ENCODE results near the gene PAH. TPM values are rescaled to one million over a fixed set of nuclear protein-coding genes. Genes with fewer than 3 reads are reported as not detected.

PAH gene
- total RNA-seq, 2 donors from 2014 or later = 0.21 TPM; not detected in 1

DNA sequence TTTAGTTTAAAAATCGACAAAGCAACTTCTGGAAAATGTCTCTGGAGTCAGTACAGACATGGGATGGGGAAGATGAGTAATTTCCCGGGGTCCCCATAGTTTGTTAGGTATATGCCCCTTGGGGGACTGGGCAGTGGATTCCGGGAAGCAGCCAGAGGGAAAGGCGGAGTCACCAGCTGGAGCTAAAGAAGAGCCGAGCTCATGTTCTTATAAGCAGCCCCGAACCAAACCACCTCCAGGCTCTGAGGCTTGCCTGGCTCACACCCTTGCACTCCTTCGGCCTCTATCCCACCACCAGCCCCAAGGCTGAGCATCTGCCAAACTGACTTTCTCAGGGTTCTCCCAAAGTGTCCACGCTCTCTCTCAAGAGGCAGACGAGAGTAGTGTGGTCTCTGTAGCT lies 117.8 kb downstream of the PAH start:
- no peaks in the 10 kb centered on the region for H3K4me1 Mint-ChIP-seq
- H3K27me3 Mint-ChIP-seq = peaks cover 8% of the 10 kb centered on the region
- no peak overlapping the region for H3K27ac Mint-ChIP-seq
- no peak for ATAC-seq (replicated peaks)
- no peaks in the 10 kb centered on the region for H3K36me3 Mint-ChIP-seq (ENCODE audit: low read depth)
- peaks cover 10% of the 10 kb centered on the region for H3K9me3 Mint-ChIP-seq
- no peak overlapping the region for H3K4me3 Mint-ChIP-seq

DNA sequence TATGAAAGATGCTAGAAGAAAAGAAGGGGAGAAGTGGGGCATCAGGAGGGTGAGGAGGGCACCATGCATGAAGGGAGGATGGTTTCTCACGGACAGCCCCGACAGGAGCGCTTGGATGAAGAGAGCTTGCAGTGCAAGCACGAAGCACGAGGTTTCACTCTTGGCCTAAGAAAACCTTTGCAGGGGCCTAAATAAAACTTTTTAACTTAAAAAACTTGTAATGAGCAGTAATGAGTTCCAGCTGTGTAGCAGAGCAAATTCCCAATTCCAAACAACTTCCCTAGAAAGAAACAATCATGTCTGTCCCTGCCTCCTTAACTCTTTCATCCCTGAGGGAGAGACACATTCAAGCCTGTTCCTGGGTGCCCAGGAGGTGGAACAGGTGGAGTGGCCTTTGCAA lies 119.5 kb downstream of the PAH start:
- H3K4me3 Mint-ChIP-seq = no peak overlapping the region
- H3K27me3 Mint-ChIP-seq = peaks cover 12% of the 10 kb centered on the region
- no peaks in the 10 kb centered on the region for H3K36me3 Mint-ChIP-seq (ENCODE audit: low read depth)
- no peak for ATAC-seq (replicated peaks)
- H3K27ac Mint-ChIP-seq = no peak overlapping the region
- H3K4me1 Mint-ChIP-seq = no peaks in the 10 kb centered on the region
- peaks cover 6% of the 10 kb centered on the region for H3K9me3 Mint-ChIP-seq

DNA sequence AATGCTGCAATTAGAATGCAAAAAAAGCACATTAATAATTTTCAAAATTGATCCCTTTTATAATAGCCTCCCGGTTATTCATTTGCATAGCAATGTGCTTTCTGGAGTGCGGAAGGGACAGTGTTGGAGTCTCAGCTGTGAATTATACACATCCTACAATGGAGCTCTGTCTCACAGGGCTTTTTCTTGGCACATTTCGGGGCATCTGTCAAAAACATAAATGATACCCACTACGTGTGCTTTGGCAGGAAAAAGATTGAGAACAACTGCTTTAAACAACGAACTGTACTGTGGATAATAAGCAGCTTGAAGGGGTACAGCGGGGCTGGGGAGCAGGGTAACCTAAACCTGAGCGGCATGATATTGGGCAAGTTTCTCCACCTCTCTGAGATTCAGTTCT lies 123.1 kb downstream of the PAH start:
- no peak for ATAC-seq (replicated peaks)
- Mint-ChIP-seq H3K27ac (no peak overlapping the region), H3K27me3 (peaks cover 12% of the 10 kb centered on the region), H3K9me3 (peaks cover 6% of the 10 kb centered on the region), H3K36me3 (ENCODE audit: low read depth) (no peaks in the 10 kb centered on the region), H3K4me1 (no peaks in the 10 kb centered on the region), H3K4me3 (no peak overlapping the region)

Other genes with a start within 250 kb of the PAH start
- not detected for gene ASCL1, start 40.4 kb upstream of the PAH start, total RNA-seq

Data from activated T-helper 17 cell treated with anti-CD3 and anti-CD28 coated beads, Interleukin-2, amount 50 U/mL, for 72 hours (primary cell).